CD14-positive monocyte (primary cell): Measurements from ENCODE around the gene RPL35. TPM values are rescaled to one million over a fixed set of nuclear protein-coding genes. Genes with fewer than 3 reads are reported as not detected.

Source experiments
- DNase-seq, 3 donors: peaks; one replicate each; pipeline ENCODE4 v3.0.0-alpha.2; 2011 to 2022
- H2AFZ ChIP-seq: 2 replicates; pipeline ENCODE4 v1.6.0; 2012; ENCODE audit warnings: mild to moderate bottlenecking, low read depth, low read length, inconsistent platforms; ENCODE audit not compliant: insufficient read depth, poor library complexity, severe bottlenecking
- H3K27ac ChIP-seq, 2 donors: 1 replicate in 1 of 2; 2 replicates in 1 of 2; pipeline ENCODE4 v1.5.1; 2012 to 2013; ENCODE audit warnings: low read length in 2 of 2, control low read depth in 1 of 2, inconsistent platforms in 1 of 2, low read depth in 1 of 2, mild to moderate bottlenecking in 1 of 2
- H3K27me3 ChIP-seq, 2 donors: one replicate each; pipeline versions ENCODE4 v1.6.0 to v1.6.1; 2011 to 2013; ENCODE audit warnings: low read length in 2 of 2; ENCODE audit not compliant: control insufficient read depth in 2 of 2, insufficient read depth in 2 of 2
- H3K36me3 ChIP-seq, 2 donors: replicated peaks in 1 of 2; 1 replicate in 1 of 2; 2 replicates in 1 of 2; pipeline versions ENCODE4 v1.5.1 to v1.6.1; 2012 to 2013; ENCODE audit warnings: low read length in 2 of 2, control low read depth in 1 of 2, inconsistent platforms in 1 of 2, mild to moderate bottlenecking in 1 of 2; ENCODE audit not compliant: insufficient read depth in 2 of 2, control insufficient read depth in 1 of 2
- H3K4me1 ChIP-seq, 2 donors: 1 replicate in 1 of 2; 2 replicates in 1 of 2; pipeline versions ENCODE4 v1.5.1 to v1.6.1; 2012 to 2013; ENCODE audit warnings: low read length in 2 of 2, control low read depth in 1 of 2, inconsistent platforms in 1 of 2, mild to moderate bottlenecking in 1 of 2, moderate library complexity in 1 of 2; ENCODE audit not compliant: insufficient read depth in 2 of 2, control insufficient read depth in 1 of 2
- H3K4me2 ChIP-seq: replicated peaks from 2 replicates; pipeline ENCODE3; 2012; ENCODE audit warnings: low read length, moderate library complexity, mild to moderate bottlenecking; ENCODE audit not compliant: poor library complexity, severe bottlenecking; ENCODE audit errors: extremely low read depth
- H3K4me3 ChIP-seq, 3 experiments: fragments of 200-600 bp in 1 of 3; sonication (generic) in 1 of 3; replicated peaks in 1 of 3; 1 replicate in 2 of 3; 2 replicates in 1 of 3; pipeline ENCODE4 v1.5.1; 2011 to 2013; ENCODE audit warnings: low read length in 3 of 3, mild to moderate bottlenecking in 3 of 3, control low read depth in 2 of 3, low read depth in 2 of 3, inconsistent platforms in 1 of 3, moderate library complexity in 1 of 3
- H3K79me2 ChIP-seq: 2 replicates; pipeline ENCODE4 v1.6.0; 2012; ENCODE audit warnings: mild to moderate bottlenecking, control low read depth, inconsistent platforms, low read length, moderate library complexity; ENCODE audit not compliant: insufficient read depth
- H3K9ac ChIP-seq: 2 replicates; pipeline ENCODE4 v1.6.0; 2017; ENCODE audit warnings: low read length, mild to moderate bottlenecking; ENCODE audit not compliant: insufficient read depth, poor library complexity, severe bottlenecking
- H3K9me3 ChIP-seq, 2 donors: replicated peaks in 1 of 2; 1 replicate in 1 of 2; 2 replicates in 1 of 2; pipeline versions ENCODE4 v1.5.1 to v1.6.1; 2012 to 2013; ENCODE audit warnings: low read length in 2 of 2, control low read depth in 1 of 2; ENCODE audit not compliant: control insufficient read depth in 1 of 2, insufficient read depth in 1 of 2
- H4K20me1 ChIP-seq: 2 replicates; pipeline ENCODE4 v1.6.0; 2012; ENCODE audit warnings: mild to moderate bottlenecking, low read length, control low read depth, moderate library complexity; ENCODE audit not compliant: insufficient read depth
- H3K27ac Mint-ChIP-seq, 7 donors: one replicate each; pipeline ENCODE4 v1.8.0; 2020; ENCODE audit warnings: mild to moderate bottlenecking in 7 of 7, mixed read lengths in 7 of 7, moderate library complexity in 6 of 7, inconsistent platforms in 2 of 7
- H3K27me3 Mint-ChIP-seq, 3 donors: one replicate each; pipeline ENCODE4 v1.8.0; 2021 to 2022; ENCODE audit warnings: low read depth in 3 of 3, mild to moderate bottlenecking in 3 of 3, mixed read lengths in 3 of 3, moderate library complexity in 3 of 3, inconsistent platforms in 1 of 3
- H3K36me3 Mint-ChIP-seq, 2 donors: one replicate each; pipeline ENCODE4 v1.8.0; 2020; ENCODE audit warnings: mixed read lengths in 2 of 2, inconsistent platforms in 1 of 2, mild to moderate bottlenecking in 1 of 2
- H3K4me1 Mint-ChIP-seq: one replicate; pipeline ENCODE4 v1.8.0; 2020; ENCODE audit warnings: mild to moderate bottlenecking, mixed read lengths
- H3K4me3 Mint-ChIP-seq, 2 donors: one replicate each; pipeline ENCODE4 v1.8.0; 2020; ENCODE audit warnings: mild to moderate bottlenecking in 2 of 2, mixed read lengths in 2 of 2, moderate library complexity in 1 of 2
- H3K9me3 Mint-ChIP-seq, 7 donors: one replicate each; pipeline ENCODE4 v1.8.0; 2020 to 2022; ENCODE audit warnings: mixed read lengths in 7 of 7, mild to moderate bottlenecking in 6 of 7, moderate library complexity in 6 of 7, inconsistent platforms in 2 of 7
- WGBS: methylation state at CpG from one replicate; pipeline ENCODE4 v1.1.5; 2013; ENCODE audit warnings: missing lambda C conversion rate; ENCODE audit not compliant: insufficient coverage; 5-methylcytosine and 5-hydroxymethylcytosine counted together
- intact Hi-C, 2 donors: fragments of 100-400 bp; cut with micrococcal nuclease; formaldehyde crosslinking; loops; one replicate each; pipeline versions ENCODE4 v1.15.0 to v1.15.1; 2023
- polyA plus RNA-seq, 3 donors: library from polyadenylated mRNA; depleted of rRNA in 1 of 3; unstranded in 2 of 3; stranded (reverse) in 1 of 3; fragments of 300-500 nt in 2 of 3; fragments of >200 nt in 1 of 3; fragmentation: Illumina TruSeq in 2 of 3; gene quantifications; 1 replicate in 2 of 3; 2 replicates in 1 of 3; pipeline ENCODE4 v1.2.3, GENCODE V29; 2012 to 2021
- TF ChIP-seq, protein P1 (sequence below): fragments of 200-600 bp; IDR thresholded peaks from one replicate; pipeline ENCODE4 v1.8.0; 2022; ENCODE audit warnings: antibody characterized with exemption, mild to moderate bottlenecking

RPL35 gene
- polyA plus RNA-seq, 3 donors: 660 to 1,209 (median 828) TPM

GRCh38 chr9:124812441-124812876, 49.3 kb downstream of the RPL35 start:
- peak in 1 of 3 donors; percentile 22 for DNase-seq
- no peaks in the 10 kb centered on the region for H3K4me1 Mint-ChIP-seq
- H3K27ac Mint-ChIP-seq: no peak overlapping the region
- no peak overlapping the region for H3K27ac ChIP-seq
- no peaks in the 10 kb centered on the region for H3K9me3 ChIP-seq
- no peaks in the 10 kb centered on the region for H3K36me3 Mint-ChIP-seq
- H3K4me1 ChIP-seq: no peaks in the 10 kb centered on the region
- no peaks in the 10 kb centered on the region for H3K79me2 ChIP-seq
- H3K9ac ChIP-seq: no peak overlapping the region
- TF ChIP-seq, protein P1, sequence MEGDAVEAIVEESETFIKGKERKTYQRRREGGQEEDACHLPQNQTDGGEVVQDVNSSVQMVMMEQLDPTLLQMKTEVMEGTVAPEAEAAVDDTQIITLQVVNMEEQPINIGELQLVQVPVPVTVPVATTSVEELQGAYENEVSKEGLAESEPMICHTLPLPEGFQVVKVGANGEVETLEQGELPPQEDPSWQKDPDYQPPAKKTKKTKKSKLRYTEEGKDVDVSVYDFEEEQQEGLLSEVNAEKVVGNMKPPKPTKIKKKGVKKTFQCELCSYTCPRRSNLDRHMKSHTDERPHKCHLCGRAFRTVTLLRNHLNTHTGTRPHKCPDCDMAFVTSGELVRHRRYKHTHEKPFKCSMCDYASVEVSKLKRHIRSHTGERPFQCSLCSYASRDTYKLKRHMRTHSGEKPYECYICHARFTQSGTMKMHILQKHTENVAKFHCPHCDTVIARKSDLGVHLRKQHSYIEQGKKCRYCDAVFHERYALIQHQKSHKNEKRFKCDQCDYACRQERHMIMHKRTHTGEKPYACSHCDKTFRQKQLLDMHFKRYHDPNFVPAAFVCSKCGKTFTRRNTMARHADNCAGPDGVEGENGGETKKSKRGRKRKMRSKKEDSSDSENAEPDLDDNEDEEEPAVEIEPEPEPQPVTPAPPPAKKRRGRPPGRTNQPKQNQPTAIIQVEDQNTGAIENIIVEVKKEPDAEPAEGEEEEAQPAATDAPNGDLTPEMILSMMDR: no peak
- no peaks in the 10 kb centered on the region for H3K36me3 ChIP-seq
- peaks cover 5 to 6% (median 6%) of the 10 kb centered on the region in 3 donors for H3K27me3 Mint-ChIP-seq
- intact Hi-C loops: no loop called here
- 85% methylated on average over 1 of the region's 6 CpGs for WGBS
- no peak overlapping the region for H3K4me2 ChIP-seq
- no peaks in the 10 kb centered on the region for H4K20me1 ChIP-seq
- no peaks in the 10 kb centered on the region for H3K27me3 ChIP-seq
- no peak overlapping the region for H3K4me3 Mint-ChIP-seq
- H2AFZ ChIP-seq: no peak overlapping the region
- no peak overlapping the region for H3K4me3 ChIP-seq
- H3K9me3 Mint-ChIP-seq: peaks cover 0 to 2% (median 0%) of the 10 kb centered on the region in 7 donors

GRCh38 chr9:124810663-124811355, 50.9 kb downstream of the RPL35 start:
- no peaks in the 10 kb centered on the region for H3K4me1 Mint-ChIP-seq
- TF ChIP-seq, protein P1: no peak
- DNase-seq: no peak
- intact Hi-C loops: no loop called here
- Histone ChIP-seq H3K36me3 (no peaks in the 10 kb centered on the region), H2AFZ (no peak overlapping the region), H3K27me3 (no peaks in the 10 kb centered on the region), H3K27ac (no peak overlapping the region), H3K4me3 (no peak overlapping the region), H3K79me2 (no peaks in the 10 kb centered on the region), H4K20me1 (no peaks in the 10 kb centered on the region), H3K9ac (no peak overlapping the region), H3K4me1 (no peaks in the 10 kb centered on the region), H3K4me2 (no peak overlapping the region), H3K9me3 (no peaks in the 10 kb centered on the region)
- peaks cover 2 to 5% (median 5%) of the 10 kb centered on the region in 3 donors for H3K27me3 Mint-ChIP-seq
- no peak overlapping the region for H3K4me3 Mint-ChIP-seq
- H3K27ac Mint-ChIP-seq: peak overlapping the region in 1 of 7 donors; percentile 9
- WGBS: 100% methylated on average over 8 of the region's 12 CpGs
- H3K36me3 Mint-ChIP-seq: no peaks in the 10 kb centered on the region
- H3K9me3 Mint-ChIP-seq: peaks cover 0 to 2% (median 0%) of the 10 kb centered on the region in 7 donors
